OCI-LY7 (cell line): ENCODE measurements around the gene ARFGAP2.

Experiments
- EZH2phosphoT487 ChIP-seq: fragments of 200-600 bp; sonication (generic); IDR thresholded peaks from 2 replicates; pipeline ENCODE4 v1.6.1; 2018; ENCODE audit warnings: low read depth, borderline replicate concordance, mild to moderate bottlenecking, mixed run types, antibody characterized with exemption, low read length, moderate library complexity, mixed read lengths
- TF ChIP-seq, protein P1 (sequence below): fragments of 200-600 bp; sonication (generic); conservative IDR thresholded peaks from 2 replicates; pipeline ENCODE4 v1.5.1; 2014; ENCODE audit warnings: mild to moderate bottlenecking, antibody characterized with exemption, low read length, moderate library complexity, mixed read lengths

DNA sequence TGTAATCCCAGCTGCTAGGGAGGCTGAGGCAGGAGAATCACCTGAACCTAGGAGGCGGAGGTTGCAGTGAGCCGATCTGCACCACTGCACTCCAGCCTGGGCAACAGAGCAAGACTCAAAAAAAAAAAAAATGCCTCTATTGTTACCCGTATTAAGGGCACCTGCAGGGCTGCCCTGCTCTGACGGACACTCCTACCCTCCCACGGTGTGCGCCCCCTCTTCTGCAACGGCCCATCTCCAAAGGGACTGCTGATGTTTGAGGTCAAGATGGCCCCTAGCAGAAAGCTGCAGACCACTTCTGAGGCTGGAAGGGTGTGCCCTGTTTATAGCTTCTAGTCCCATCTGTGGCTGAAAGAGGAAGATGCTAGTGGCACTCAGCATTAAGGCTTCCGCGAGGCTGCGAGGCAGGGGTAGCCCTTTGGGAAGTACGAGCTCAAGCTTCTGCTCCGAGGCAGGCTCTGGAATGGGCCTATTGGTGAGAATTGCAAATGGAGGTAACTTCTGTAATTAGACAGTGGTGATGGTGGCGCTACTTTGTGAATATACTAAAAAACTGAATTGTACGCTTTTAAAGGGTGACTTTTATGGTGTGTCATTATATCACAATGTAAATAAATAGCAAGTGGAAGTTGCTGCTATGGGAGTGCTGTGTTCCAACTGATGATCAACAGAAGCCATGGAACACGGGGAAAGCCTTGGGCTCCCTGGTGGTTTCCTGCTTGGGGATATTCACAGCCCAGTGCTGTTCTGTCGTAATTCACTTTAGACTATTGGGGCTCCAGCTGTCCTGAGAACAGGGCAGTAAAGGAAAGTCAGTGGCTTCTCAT lies 24.3 kb downstream of the ARFGAP2 start:
- TF ChIP-seq, protein P1, sequence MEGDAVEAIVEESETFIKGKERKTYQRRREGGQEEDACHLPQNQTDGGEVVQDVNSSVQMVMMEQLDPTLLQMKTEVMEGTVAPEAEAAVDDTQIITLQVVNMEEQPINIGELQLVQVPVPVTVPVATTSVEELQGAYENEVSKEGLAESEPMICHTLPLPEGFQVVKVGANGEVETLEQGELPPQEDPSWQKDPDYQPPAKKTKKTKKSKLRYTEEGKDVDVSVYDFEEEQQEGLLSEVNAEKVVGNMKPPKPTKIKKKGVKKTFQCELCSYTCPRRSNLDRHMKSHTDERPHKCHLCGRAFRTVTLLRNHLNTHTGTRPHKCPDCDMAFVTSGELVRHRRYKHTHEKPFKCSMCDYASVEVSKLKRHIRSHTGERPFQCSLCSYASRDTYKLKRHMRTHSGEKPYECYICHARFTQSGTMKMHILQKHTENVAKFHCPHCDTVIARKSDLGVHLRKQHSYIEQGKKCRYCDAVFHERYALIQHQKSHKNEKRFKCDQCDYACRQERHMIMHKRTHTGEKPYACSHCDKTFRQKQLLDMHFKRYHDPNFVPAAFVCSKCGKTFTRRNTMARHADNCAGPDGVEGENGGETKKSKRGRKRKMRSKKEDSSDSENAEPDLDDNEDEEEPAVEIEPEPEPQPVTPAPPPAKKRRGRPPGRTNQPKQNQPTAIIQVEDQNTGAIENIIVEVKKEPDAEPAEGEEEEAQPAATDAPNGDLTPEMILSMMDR = no peak; the same call in 1 of the 2 replicates
- TF ChIP-seq EZH2phosphoT487 = no peak
